Effector memory CD8-positive, alpha-beta T cell (primary cell): Measurements from ENCODE around the gene ART5.

ENCODE experiments used
- ATAC-seq: fragments of 150-1000 bp; cut with Tn5 transposase; replicated peaks from 2 replicates; pipeline ENCODE4 v1.10.0; 2021; ENCODE audit warnings: mild to moderate bottlenecking, moderate library complexity
- DNase-seq, 3 experiments: peaks; one replicate each; pipeline ENCODE4 v3.0.0; 2021
- H3K27ac Mint-ChIP-seq, 2 donors: one replicate each; pipeline ENCODE4 v1.8.0; 2022; ENCODE audit warnings: mild to moderate bottlenecking in 2 of 2, mixed read lengths in 2 of 2, moderate library complexity in 2 of 2
- H3K27me3 Mint-ChIP-seq, 2 donors: one replicate each; pipeline ENCODE4 v1.8.0; 2022; ENCODE audit warnings: mixed read lengths in 2 of 2
- H3K36me3 Mint-ChIP-seq: one replicate; pipeline ENCODE4 v1.8.0; 2022; ENCODE audit warnings: mild to moderate bottlenecking, moderate library complexity, mixed read lengths; ENCODE audit not compliant: insufficient read depth
- H3K4me1 Mint-ChIP-seq, 2 donors: one replicate each; pipeline ENCODE4 v1.8.0; 2022; ENCODE audit warnings: low read depth in 2 of 2, mixed read lengths in 2 of 2
- H3K4me3 Mint-ChIP-seq, 2 donors: one replicate each; pipeline ENCODE4 v1.8.0; 2022; ENCODE audit warnings: mild to moderate bottlenecking in 2 of 2, mixed read lengths in 2 of 2, moderate library complexity in 2 of 2
- H3K9me3 Mint-ChIP-seq, 2 donors: one replicate each; pipeline ENCODE4 v1.8.0; 2022; ENCODE audit warnings: mixed read lengths in 2 of 2

The ART5 gene

DNA sequence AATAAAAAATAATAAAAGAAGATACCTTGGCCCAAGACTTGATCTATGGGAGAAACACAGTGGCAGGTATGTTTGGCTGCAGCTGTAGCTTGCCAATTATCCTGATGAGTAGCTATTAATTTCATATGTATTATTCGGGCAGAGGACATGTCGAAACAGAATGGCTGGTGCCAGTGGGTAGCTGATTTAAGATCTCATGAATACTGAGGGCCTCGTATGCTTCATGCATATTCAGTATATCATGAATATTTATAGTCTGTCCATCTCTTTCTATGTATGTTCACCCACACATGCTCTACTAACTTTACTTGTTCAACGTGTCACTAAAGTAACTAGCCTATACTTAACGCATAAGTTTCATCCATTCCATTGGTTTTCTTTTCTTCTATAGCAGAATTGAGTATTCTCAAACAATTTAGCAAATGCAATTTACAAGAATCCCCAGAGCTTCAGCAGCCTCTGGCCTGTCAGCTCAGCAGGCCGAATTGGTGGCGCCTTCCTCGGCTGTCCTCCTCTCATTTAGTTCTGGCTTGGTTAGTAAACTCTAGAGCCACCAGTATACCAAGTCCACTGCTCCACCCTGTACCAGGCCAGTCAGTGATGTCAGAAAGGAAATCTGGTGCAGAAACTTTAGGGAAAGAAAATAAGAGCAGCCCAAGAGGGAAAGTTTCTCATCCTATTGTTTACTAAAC is 17.9 kb downstream of the ART5 start:
- peaks cover 0 to 10% of the 10 kb centered on the region in 2 donors for H3K27me3 Mint-ChIP-seq
- ATAC-seq (no peak), DNase-seq (no peak)
- no peaks in the 10 kb centered on the region for H3K9me3 Mint-ChIP-seq
- no peaks in the 10 kb centered on the region for H3K4me1 Mint-ChIP-seq
- peaks cover 3% of the 10 kb centered on the region for H3K36me3 Mint-ChIP-seq
- no peak overlapping the region for H3K4me3 Mint-ChIP-seq
- no peak overlapping the region for H3K27ac Mint-ChIP-seq

GRCh38 chr11:3623121-3623520 is 18.7 kb downstream of the ART5 start:
- H3K27ac Mint-ChIP-seq, result no peak overlapping the region
- ATAC-seq (no peak), DNase-seq (no peak)
- no peaks in the 10 kb centered on the region for H3K9me3 Mint-ChIP-seq
- no peaks in the 10 kb centered on the region for H3K4me1 Mint-ChIP-seq
- H3K27me3 Mint-ChIP-seq, result peaks cover 0 to 7% of the 10 kb centered on the region in 2 donors
- H3K4me3 Mint-ChIP-seq, result no peak overlapping the region
- peaks cover 3% of the 10 kb centered on the region for H3K36me3 Mint-ChIP-seq

DNA sequence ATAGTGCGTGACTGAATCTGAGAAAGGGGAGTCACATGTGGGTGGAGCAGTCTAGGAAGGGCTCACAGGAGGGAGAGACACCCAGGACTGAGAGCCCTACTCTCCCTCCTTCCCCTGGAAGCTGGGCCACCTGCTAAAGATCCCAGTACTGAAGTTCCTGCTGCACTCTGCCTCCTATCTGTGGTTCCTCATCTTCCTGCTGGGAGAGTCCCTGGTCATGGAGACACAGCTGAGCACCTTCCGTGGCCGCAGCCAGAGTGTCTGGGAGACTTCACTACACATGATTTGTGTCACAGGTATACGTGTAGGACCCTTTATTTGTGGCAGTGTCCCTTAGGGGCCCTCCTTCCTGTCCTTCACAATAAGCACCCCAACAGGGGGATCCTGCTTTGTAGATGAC is 19.3 kb downstream of the ART5 start:
- peaks cover 0 to 7% of the 10 kb centered on the region in 2 donors for H3K27me3 Mint-ChIP-seq
- H3K27ac Mint-ChIP-seq, result no peak overlapping the region
- DNase-seq (no peak), ATAC-seq (no peak)
- no peaks in the 10 kb centered on the region for H3K4me1 Mint-ChIP-seq
- H3K36me3 Mint-ChIP-seq, result peaks cover 6% of the 10 kb centered on the region
- no peaks in the 10 kb centered on the region for H3K9me3 Mint-ChIP-seq
- H3K4me3 Mint-ChIP-seq, result no peak overlapping the region

DNA sequence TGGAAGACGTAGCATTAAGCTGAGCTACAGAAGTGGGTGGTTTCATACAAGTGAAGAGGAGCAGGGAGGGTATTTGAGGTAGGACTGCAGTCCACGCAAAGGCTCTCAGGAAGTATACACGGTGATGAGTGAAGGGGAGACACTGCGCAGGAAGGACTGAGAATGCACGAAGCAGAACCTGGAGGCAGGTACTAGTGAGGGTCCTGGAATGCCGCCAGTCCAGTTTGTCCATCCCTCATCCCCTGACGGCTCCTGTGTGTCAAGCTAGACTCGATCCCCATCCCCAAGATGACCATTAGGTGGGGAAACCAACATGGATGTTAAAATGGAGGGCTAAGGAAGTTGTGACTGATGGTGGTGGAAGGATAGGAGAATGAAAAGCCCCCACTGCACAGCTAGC is 23.8 kb downstream of the ART5 start:
- no peaks in the 10 kb centered on the region for H3K9me3 Mint-ChIP-seq
- H3K27me3 Mint-ChIP-seq, result peaks cover 0 to 12% of the 10 kb centered on the region in 2 donors
- no peak overlapping the region for H3K27ac Mint-ChIP-seq
- no peak for DNase-seq
- peaks cover 7 to 8% of the 10 kb centered on the region in 2 donors for H3K4me1 Mint-ChIP-seq
- no peak overlapping the region for H3K4me3 Mint-ChIP-seq
- ATAC-seq, result no peak
- peaks cover 3% of the 10 kb centered on the region for H3K36me3 Mint-ChIP-seq

- H3K27me3 Mint-ChIP-seq, result peaks cover 0 to 12% of the 10 kb centered on the region in 2 donors
- H3K27ac Mint-ChIP-seq, result peak overlapping the region in 1 of 2 donors; percentile 23
- peaks cover 3% of the 10 kb centered on the region for H3K36me3 Mint-ChIP-seq
- no peaks in the 10 kb centered on the region for H3K9me3 Mint-ChIP-seq
- DNase-seq, result no peak
- H3K4me1 Mint-ChIP-seq, result peaks cover 7 to 8% of the 10 kb centered on the region in 2 donors
- H3K4me3 Mint-ChIP-seq, result no peak overlapping the region
- ATAC-seq, result no peak
These were observed 24.9 kb downstream of the ART5 start for GRCh38 chr11:3616721-3617460.

DNA sequence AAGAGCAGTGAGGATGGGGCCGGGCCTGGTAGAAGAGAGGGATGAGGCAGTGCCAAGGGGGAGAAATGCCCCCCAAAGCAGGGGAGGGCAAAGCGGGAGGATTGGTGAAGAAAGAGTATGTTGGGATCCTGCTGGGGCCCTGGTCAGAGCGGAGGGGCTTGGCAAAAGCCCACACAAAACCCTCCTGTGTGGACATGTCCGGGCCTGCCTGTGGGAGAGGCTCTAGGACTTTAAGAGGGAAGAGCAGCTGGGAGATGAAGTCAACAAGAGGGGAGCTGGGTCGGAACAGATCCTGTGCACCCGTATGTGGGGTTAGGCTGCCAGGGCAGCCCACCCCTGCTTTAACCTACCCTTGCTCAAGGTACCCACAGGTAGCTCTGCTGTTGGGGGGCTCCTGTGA is 25.8 kb downstream of the ART5 start:
- H3K36me3 Mint-ChIP-seq, result peaks cover 3% of the 10 kb centered on the region
- H3K4me3 Mint-ChIP-seq, result no peak overlapping the region
- H3K27ac Mint-ChIP-seq, result no peak overlapping the region
- no peak for ATAC-seq
- peaks cover 0 to 12% of the 10 kb centered on the region in 2 donors for H3K27me3 Mint-ChIP-seq
- no peak for DNase-seq
- peaks cover 7 to 8% of the 10 kb centered on the region in 2 donors for H3K4me1 Mint-ChIP-seq
- no peaks in the 10 kb centered on the region for H3K9me3 Mint-ChIP-seq

GRCh38 chr11:3614742-3615171 is 27.0 kb downstream of the ART5 start:
- H3K27me3 Mint-ChIP-seq, result peaks cover 0 to 12% of the 10 kb centered on the region in 2 donors
- ATAC-seq (peak; percentile 76), DNase-seq (no peak)
- H3K4me3 Mint-ChIP-seq, result no peak overlapping the region
- peaks cover 7 to 8% of the 10 kb centered on the region in 2 donors for H3K4me1 Mint-ChIP-seq
- peak overlapping the region in 1 of 2 donors; percentile 66 for H3K27ac Mint-ChIP-seq
- peaks cover 3% of the 10 kb centered on the region for H3K36me3 Mint-ChIP-seq
- no peaks in the 10 kb centered on the region for H3K9me3 Mint-ChIP-seq

DNA sequence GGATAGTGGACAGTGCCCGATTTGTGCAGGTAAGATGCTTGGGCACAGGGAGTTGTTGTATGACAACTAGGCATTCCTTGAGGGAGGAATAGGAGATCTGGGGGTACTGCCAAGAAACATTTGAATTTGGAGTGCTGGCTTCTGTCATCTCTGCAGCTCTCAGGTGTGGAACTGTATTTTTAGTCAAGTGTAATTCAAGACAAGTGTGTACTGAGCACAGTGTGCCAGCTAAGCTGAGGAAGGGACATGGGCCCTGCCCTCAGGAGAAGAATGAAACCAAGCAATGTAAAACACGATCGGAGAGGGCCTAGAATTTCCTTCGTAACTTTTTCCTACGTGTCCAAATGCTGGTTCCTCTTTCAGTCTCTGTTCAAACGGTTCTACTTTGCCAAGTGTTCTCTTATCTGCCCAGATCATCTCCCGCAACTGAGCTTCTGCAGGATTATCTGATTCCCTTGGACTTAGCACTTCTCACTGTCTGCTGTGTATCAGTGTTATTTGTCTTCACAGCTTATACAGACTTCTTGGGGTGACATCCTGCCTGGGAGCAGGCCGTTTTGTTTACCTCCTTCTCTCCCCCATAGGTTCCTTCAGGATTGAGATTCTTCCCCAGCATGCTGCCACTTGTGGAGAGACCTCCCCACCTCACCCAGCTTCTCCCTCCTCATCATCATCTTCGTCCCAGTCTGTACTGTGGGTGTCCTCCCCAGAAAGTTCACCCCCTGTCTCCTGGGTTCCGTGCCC is 27.6 kb downstream of the ART5 start:
- ATAC-seq, result peak; percentile 7
- peaks cover 3% of the 10 kb centered on the region for H3K36me3 Mint-ChIP-seq

DNA sequence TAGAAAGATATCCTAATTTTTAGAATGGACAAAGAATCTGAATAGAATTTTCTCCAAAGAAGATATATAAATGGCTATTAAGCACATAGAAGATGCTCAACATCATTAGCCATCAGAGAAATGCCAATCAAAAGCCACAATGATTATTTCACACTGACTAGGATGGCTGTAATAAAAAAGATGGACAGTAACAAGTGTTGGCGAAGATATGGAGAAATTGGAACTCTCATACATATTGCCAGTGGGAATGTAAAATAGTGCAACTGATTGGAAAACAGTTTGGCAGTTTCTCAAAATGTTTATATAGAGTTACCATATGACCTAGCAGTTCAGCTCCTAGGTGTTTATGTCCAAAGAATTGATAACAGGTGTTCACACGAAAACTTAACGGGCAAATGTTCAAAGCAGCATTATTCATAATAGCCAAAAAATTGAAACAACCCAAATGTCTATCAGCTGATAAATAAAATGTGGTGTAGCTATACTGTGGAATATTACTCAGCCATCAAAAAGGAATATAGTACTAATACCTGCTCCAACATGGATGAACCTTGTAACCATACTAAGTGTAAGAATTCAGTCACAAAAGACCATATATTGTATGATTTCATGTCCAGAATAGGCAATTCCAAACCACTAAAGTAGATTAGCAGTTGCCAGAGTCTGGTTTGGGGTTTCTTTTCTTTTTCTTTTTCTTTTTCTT is 29.7 kb downstream of the ART5 start:
- Mint-ChIP-seq H3K27ac (no peak overlapping the region), H3K9me3 (no peaks in the 10 kb centered on the region), H3K4me1 (peaks cover 7 to 8% of the 10 kb centered on the region in 2 donors), H3K27me3 (peaks cover 0 to 12% of the 10 kb centered on the region in 2 donors), H3K4me3 (no peak overlapping the region), H3K36me3 (no peaks in the 10 kb centered on the region)
- DNase-seq (no peak), ATAC-seq (no peak)

More for the DNA sequence above, 27.6 kb downstream of the ART5 start:
- Mint-ChIP-seq H3K27me3 (peaks cover 0 to 12% of the 10 kb centered on the region in 2 donors), H3K9me3 (no peaks in the 10 kb centered on the region), H3K4me3 (no peak overlapping the region), H3K27ac (peak overlapping the region in 1 of 2 donors; percentile 66), H3K4me1 (peaks cover 7 to 8% of the 10 kb centered on the region in 2 donors)
- DNase-seq, result no peak

- no peaks in the 10 kb centered on the region for H3K9me3 Mint-ChIP-seq
- no peak for ATAC-seq
- DNase-seq, result no peak
- no peaks in the 10 kb centered on the region for H3K36me3 Mint-ChIP-seq
- H3K27me3 Mint-ChIP-seq, result peaks cover 0 to 12% of the 10 kb centered on the region in 2 donors
- peaks cover 7 to 8% of the 10 kb centered on the region in 2 donors for H3K4me1 Mint-ChIP-seq
- H3K4me3 Mint-ChIP-seq, result no peak overlapping the region
- no peak overlapping the region for H3K27ac Mint-ChIP-seq
These were observed 30.9 kb downstream of the ART5 start for GRCh38 chr11:3610846-3611245.

DNA sequence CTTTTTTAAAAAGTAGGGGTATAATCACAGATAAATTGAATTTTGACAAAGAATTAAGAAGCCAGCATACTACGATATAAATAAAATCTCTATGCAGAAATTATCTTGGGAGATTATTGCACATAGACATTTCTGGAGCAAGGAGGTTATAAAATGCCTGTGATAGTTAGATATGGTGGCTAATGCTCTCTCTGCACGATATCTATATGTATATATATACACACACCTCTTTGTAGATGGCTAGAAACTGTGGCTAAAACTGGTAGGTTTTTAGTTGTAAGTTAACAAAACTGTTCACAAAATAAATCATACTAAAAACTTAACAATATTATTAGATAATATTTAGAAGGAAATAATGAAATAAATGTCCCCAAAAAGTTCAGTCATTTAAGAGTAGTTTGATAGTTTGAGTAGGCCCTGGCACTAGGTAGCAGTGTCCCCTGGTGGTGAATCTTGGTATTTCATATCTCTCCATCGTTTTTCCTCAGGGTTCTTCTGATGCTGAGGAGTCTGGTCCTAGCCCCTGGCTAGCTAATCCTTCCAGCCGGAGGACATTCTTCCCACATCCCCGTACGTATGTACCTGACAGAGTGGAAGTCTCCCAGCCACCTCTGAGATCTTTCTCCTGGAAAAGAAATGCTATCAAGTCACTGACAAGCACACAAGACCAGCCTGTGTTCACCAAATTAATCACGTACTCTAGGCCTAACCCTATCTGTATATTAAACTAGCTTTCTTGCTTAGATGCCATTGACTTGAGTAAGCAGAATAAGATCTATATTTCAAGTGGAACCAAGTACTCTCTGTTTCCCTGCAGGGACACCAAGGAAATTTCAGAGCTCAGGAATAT is 32.2 kb downstream of the ART5 start:
- H3K4me3 Mint-ChIP-seq, result no peak overlapping the region
- H3K4me1 Mint-ChIP-seq, result peaks cover 3 to 5% of the 10 kb centered on the region in 2 donors
- H3K36me3 Mint-ChIP-seq, result no peaks in the 10 kb centered on the region
- ATAC-seq, result peak; percentile 43
- H3K9me3 Mint-ChIP-seq, result no peaks in the 10 kb centered on the region
- peak; percentile 17 to 43 (median 19) for DNase-seq
- peaks cover 0 to 6% of the 10 kb centered on the region in 2 donors for H3K27me3 Mint-ChIP-seq
- H3K27ac Mint-ChIP-seq, result no peak overlapping the region

DNA sequence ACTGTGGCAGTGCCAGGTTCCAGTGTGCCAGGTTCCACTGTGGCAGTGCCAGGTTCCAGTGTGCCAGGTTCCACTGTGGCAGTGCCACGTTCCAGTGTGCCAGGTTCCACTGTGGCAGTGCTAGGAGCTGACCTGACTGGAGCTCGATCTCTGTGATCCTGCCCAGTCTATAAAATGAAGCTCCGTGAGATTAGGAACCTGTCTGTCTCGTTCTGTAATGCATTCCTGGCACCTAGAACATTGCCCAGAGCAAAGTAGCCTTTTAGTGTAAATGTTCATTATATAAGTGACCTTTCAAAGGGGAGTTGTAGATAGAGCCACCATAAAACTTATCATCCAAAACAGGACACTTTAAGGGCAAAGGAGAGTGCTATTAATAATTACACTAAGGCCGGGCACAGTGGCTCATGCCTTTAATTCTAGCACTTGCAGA is 36.0 kb downstream of the ART5 start:
- DNase-seq (no peak), ATAC-seq (no peak)
- Mint-ChIP-seq H3K4me3 (no peak overlapping the region), H3K4me1 (no peaks in the 10 kb centered on the region), H3K27ac (no peak overlapping the region), H3K27me3 (no peaks in the 10 kb centered on the region), H3K36me3 (no peaks in the 10 kb centered on the region), H3K9me3 (no peaks in the 10 kb centered on the region)
